Measurements from ENCODE around the gene SLC35B2. TPM values are rescaled to one million over a fixed set of nuclear protein-coding genes. Genes with fewer than 3 reads are reported as not detected.
A peak's percentile ranks its signal among the peaks of the same experiment; 100 is the strongest.

Gene SLC35B2
- total and polyA plus RNA-seq, 9 of the 15 experiments (the other 6 are each of a cell fraction or from before 2014, with no cell fraction given), result 14.5 to 59.1 (median 47.1) TPM

DNA sequence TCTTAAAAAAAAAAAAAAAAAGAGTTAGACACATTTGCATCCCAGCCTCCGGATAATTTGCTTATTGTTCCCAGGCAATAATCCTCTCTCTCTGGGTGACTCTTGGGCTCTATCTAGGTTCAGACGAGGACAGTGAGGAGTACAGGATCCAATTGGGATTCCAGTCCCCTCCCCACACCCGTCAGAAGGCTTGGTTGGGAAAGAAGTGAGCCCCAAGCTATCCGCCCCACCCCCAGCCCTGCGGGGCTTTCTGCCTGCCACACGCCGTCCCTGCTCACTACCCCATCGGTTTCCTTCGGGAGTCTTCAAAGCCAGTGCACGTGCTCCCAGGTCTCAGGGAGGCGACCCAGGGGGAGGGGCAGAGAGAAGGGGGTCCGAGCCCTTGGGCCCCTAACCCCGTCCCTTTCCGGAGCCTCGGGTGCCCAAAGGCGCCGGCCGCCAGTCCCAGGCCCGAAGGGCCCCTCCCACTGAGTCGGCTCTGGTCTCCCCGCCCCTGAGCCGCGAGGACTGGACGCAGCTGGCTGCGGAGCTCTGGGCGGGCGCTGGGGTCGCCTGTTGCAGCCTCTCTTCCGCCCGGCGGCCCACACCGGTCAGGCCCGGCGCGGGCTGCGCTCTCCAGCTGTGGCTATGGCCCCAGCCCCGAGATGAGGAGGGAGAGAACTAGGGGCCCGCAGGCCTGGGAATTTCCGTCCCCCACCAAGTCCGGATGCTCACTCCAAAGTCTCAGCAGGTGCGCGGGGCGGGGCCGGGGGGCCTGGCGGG lies 38.1 kb downstream of the SLC35B2 start (continued):
- TF ChIP-seq DLX4 (CRISPR knock-in tag; IDR thresholded peaks at IDR 0.05) (no peak), RB1 (IDR thresholded peaks at IDR 0.05; ENCODE audit: low read depth) (peak; percentile 74; the same call in 1 of the 2 replicates), LEF1 (IDR thresholded peaks at IDR 0.05) (peak; percentile 66; the same call in 1 of the 2 replicates), DIDO1 (tag; IDR thresholded peaks at IDR 0.05; ENCODE audit: low read depth) (no peak), TRIM24 (IDR thresholded peaks at IDR 0.05) (peak in 1 of 2 experiments; percentile 62; a peak in 1 of 4 replicates), ZKSCAN3 (CRISPR knock-in tag; IDR thresholded peaks at IDR 0.05) (no peak), CHD4 (IDR thresholded peaks at IDR 0.05; ENCODE audit: insufficient read depth, insufficient replicate concordance, low read depth, low read length, poor library complexity, severe bottlenecking) (no peak), RAD21 (CRISPR knock-in tag; conservative IDR thresholded peaks at IDR 0.05 in 1 of 2, IDR thresholded peaks at IDR 0.05 in 1 of 2) (no peak), SIN3A (IDR thresholded peaks at IDR 0.05; ENCODE audit: borderline replicate concordance in 2 of 2, control insufficient read depth in 1 of 2, low read depth in 2 of 2, low read length in 2 of 2) (0 out of 4 replicates have a peak, but pooled peaks have one; percentile 61 to 63), MCM5 (IDR thresholded peaks at IDR 0.05; ENCODE audit: low read depth) (no peak)
- TF ChIP-seq, protein P1, sequence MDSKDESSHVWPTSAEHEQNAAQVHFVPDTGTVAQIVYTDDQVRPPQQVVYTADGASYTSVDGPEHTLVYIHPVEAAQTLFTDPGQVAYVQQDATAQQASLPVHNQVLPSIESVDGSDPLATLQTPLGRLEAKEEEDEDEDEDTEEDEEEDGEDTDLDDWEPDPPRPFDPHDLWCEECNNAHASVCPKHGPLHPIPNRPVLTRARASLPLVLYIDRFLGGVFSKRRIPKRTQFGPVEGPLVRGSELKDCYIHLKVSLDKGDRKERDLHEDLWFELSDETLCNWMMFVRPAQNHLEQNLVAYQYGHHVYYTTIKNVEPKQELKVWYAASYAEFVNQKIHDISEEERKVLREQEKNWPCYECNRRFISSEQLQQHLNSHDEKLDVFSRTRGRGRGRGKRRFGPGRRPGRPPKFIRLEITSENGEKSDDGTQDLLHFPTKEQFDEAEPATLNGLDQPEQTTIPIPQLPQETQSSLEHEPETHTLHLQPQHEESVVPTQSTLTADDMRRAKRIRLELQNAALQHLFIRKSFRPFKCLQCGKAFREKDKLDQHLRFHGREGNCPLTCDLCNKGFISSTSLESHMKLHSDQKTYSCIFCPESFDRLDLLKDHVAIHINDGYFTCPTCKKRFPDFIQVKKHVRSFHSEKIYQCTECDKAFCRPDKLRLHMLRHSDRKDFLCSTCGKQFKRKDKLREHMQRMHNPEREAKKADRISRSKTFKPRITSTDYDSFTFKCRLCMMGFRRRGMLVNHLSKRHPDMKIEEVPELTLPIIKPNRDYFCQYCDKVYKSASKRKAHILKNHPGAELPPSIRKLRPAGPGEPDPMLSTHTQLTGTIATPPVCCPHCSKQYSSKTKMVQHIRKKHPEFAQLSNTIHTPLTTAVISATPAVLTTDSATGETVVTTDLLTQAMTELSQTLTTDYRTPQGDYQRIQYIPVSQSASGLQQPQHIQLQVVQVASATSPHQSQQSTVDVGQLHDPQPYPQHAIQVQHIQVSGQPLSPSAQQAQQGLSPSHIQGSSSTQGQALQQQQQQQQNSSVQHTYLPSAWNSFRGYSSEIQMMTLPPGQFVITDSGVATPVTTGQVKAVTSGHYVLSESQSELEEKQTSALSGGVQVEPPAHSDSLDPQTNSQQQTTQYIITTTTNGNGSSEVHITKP (IDR thresholded peaks at IDR 0.05; ENCODE audit: partially characterized antibody), result peak; percentile 39
- TF ChIP-seq, protein P2, sequence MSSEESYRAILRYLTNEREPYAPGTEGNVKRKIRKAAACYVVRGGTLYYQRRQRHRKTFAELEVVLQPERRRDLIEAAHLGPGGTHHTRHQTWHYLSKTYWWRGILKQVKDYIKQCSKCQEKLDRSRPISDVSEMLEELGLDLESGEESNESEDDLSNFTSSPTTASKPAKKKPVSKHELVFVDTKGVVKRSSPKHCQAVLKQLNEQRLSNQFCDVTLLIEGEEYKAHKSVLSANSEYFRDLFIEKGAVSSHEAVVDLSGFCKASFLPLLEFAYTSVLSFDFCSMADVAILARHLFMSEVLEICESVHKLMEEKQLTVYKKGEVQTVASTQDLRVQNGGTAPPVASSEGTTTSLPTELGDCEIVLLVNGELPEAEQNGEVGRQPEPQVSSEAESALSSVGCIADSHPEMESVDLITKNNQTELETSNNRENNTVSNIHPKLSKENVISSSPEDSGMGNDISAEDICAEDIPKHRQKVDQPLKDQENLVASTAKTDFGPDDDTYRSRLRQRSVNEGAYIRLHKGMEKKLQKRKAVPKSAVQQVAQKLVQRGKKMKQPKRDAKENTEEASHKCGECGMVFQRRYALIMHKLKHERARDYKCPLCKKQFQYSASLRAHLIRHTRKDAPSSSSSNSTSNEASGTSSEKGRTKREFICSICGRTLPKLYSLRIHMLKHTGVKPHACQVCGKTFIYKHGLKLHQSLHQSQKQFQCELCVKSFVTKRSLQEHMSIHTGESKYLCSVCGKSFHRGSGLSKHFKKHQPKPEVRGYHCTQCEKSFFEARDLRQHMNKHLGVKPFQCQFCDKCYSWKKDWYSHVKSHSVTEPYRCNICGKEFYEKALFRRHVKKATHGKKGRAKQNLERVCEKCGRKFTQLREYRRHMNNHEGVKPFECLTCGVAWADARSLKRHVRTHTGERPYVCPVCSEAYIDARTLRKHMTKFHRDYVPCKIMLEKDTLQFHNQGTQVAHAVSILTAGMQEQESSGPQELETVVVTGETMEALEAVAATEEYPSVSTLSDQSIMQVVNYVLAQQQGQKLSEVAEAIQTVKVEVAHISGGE (CRISPR knock-in tag; IDR thresholded peaks at IDR 0.05), result peak in 1 of 3 experiments; percentile 50; a peak in 1 of 6 replicates
- TF ChIP-seq, protein P3, sequence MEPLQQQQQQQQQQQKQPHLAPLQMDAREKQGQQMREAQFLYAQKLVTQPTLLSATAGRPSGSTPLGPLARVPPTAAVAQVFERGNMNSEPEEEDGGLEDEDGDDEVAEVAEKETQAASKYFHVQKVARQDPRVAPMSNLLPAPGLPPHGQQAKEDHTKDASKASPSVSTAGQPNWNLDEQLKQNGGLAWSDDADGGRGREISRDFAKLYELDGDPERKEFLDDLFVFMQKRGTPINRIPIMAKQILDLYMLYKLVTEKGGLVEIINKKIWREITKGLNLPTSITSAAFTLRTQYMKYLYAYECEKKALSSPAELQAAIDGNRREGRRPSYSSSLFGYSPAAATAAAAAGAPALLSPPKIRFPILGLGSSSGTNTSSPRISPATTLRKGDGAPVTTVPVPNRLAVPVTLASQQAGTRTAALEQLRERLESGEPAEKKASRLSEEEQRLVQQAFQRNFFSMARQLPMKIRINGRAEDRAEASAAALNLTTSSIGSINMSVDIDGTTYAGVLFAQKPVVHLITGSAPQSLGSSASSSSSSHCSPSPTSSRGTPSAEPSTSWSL (CRISPR knock-in tag; IDR thresholded peaks at IDR 0.05; ENCODE audit: borderline replicate concordance), result no peak

All from K562 (cell line).